Activated CD4-positive, alpha-beta memory T cell treated with anti-CD3 and anti-CD28 coated beads for 36 hours (primary cell): ENCODE data around the gene PLSCR4. TPM values are rescaled to one million over a fixed set of nuclear protein-coding genes. Genes with fewer than 3 reads are reported as not detected.

Source experiments
- CTCF ChIA-PET: fragments of 350-600 bp; sonication (Branson Sonifier 250); formaldehyde crosslinking; loops from one replicate; lab custom pipeline; 2021; ENCODE audit warnings: antibody characterized with exemption, inconsistent platforms; lab: Charles Lee
- POLR2A ChIA-PET: fragments of 350-600 bp; sonication (Branson Sonifier 250); formaldehyde crosslinking; loops from one replicate; lab custom pipeline; 2021; ENCODE audit warnings: antibody characterized with exemption; lab: Charles Lee
- DNase-seq: peaks from one replicate; pipeline ENCODE4 v3.0.0-alpha.2; 2020
- H3K27ac Mint-ChIP-seq: one replicate; pipeline ENCODE4 v1.8.0; 2021; ENCODE audit warnings: mixed read lengths
- H3K27me3 Mint-ChIP-seq: one replicate; pipeline ENCODE4 v1.8.0; 2021; ENCODE audit warnings: mixed read lengths
- H3K36me3 Mint-ChIP-seq: one replicate; pipeline ENCODE4 v1.8.0; 2021; ENCODE audit warnings: mixed read lengths
- H3K4me1 Mint-ChIP-seq: one replicate; pipeline ENCODE4 v1.8.0; 2021; ENCODE audit warnings: low read depth, mixed read lengths
- H3K4me3 Mint-ChIP-seq: one replicate; pipeline ENCODE4 v1.8.0; 2021; ENCODE audit warnings: mild to moderate bottlenecking, mixed read lengths
- H3K9me3 Mint-ChIP-seq: one replicate; pipeline ENCODE4 v1.8.0; 2021; ENCODE audit warnings: mixed read lengths
- intact Hi-C: fragments of 100-400 bp; cut with micrococcal nuclease; formaldehyde crosslinking; loops from one replicate; pipeline ENCODE4 v1.15.1; 2023
- total RNA-seq, 2 experiments: library from RNA; stranded (reverse); gene quantifications; one replicate each; pipeline ENCODE4 v1.2.3, GENCODE V29; 2021

The PLSCR4 gene
- total RNA-seq, 2 experiments from 2014 or later, result not detected

DNA sequence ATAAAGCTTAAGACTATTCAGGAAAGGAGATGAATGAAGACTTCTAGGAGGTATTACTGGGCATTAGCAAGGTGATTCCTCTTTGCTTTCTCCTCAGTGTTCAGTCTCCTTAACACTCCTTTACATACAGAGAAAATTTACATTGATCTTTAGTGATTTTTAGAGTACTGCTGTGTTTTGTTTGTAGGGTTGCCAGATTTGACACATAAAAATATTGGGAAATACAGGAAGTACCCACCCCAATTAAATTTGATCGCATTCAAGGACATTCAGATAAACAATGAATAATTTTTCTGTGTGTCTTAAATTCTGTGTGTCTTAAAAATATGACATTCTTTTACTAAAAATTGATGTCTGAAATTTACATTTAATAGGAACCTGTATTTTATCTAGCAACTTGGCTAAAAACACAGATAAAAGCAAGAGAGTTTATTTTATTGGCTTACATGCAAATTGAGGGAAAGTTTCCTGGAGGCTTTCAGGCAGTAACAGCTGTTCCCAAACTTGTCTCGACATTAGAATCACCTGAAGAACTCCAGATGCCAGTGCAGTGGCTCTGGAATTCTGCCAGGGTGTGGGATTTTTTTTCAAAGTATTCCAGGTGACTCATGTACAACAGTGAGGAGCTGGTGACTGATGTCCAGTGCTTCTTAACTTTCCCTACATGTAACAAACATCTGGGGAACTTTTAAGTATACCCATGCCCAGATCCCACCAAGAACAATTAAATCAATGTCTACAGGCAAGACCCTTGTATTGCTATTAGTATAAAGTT is 66.5 kb downstream of the PLSCR4 start:
- peaks cover 7% of the 10 kb centered on the region for H3K27me3 Mint-ChIP-seq
- intact Hi-C loops, result loop anchor here (5.0 kb wide), 1 partner anchor 143 kb away; no protein-coding TSS in a partner anchor
- DNase-seq, result no peak
- H3K36me3 Mint-ChIP-seq, result no peaks in the 10 kb centered on the region
- H3K4me1 Mint-ChIP-seq, result no peaks in the 10 kb centered on the region
- POLR2A ChIA-PET, result no interaction called here
- H3K27ac Mint-ChIP-seq, result no peak overlapping the region
- no peak overlapping the region for H3K4me3 Mint-ChIP-seq
- no peaks in the 10 kb centered on the region for H3K9me3 Mint-ChIP-seq
- CTCF ChIA-PET, result interaction anchor here (0.6 kb wide), 1 partner anchor 179 kb away, joined by 3 read pairs; no protein-coding TSS in a partner anchor

DNA sequence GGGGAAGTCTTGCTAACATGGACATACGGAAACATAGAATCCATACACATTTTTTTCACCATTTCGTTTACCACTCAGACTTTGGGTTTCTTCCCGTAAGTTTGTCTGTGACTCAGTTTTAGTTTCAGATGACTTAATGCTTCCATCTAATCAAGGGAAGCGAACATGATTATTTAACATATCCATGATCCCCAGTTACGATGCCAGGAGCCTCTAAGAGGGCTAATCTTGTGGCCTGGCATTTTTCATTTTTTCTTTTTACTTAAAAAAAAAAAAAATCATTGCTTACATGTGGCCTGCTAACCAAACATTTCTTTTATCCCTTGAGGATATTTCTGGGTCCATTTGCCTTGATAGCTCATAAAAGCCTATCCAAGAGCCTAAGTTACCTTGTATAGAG is 69.7 kb downstream of the PLSCR4 start:
- Mint-ChIP-seq H3K27me3 (peaks cover 5% of the 10 kb centered on the region), H3K27ac (no peak overlapping the region), H3K4me1 (no peaks in the 10 kb centered on the region), H3K36me3 (no peaks in the 10 kb centered on the region), H3K9me3 (no peaks in the 10 kb centered on the region), H3K4me3 (no peak overlapping the region)
- intact Hi-C loops, result no loop called here
- DNase-seq, result no peak
- ChIA-PET POLR2A (interaction anchor here (0.6 kb wide), 1 partner anchor 1834 kb away, joined by 4 read pairs; no protein-coding TSS in a partner anchor), CTCF (no interaction called here)

DNA sequence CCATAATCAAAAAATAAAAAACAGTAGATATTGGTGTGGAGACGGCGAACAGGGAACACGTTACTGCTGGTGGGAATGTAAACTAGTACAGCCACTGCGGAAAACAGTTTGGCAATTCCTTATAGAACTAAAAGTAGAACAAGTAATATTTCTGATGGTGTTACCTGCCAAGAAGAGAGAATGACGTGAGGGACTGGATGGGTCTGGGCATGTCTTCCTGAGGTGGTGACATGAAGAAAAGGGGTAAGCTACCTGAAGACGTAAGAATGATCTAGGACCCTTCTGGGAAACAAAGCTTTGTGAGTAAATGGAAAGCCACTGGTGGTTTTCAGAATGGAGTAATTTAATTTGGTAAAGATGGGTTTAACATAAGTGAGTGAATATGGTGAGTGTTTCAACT is 70.5 kb downstream of the PLSCR4 start:
- Mint-ChIP-seq H3K36me3 (no peaks in the 10 kb centered on the region), H3K4me3 (no peak overlapping the region), H3K27me3 (peaks cover 5% of the 10 kb centered on the region), H3K27ac (no peak overlapping the region), H3K9me3 (no peaks in the 10 kb centered on the region), H3K4me1 (no peaks in the 10 kb centered on the region)
- intact Hi-C loops, result no loop called here
- CTCF ChIA-PET, result no interaction called here
- DNase-seq, result no peak
- POLR2A ChIA-PET, result no interaction called here

DNA sequence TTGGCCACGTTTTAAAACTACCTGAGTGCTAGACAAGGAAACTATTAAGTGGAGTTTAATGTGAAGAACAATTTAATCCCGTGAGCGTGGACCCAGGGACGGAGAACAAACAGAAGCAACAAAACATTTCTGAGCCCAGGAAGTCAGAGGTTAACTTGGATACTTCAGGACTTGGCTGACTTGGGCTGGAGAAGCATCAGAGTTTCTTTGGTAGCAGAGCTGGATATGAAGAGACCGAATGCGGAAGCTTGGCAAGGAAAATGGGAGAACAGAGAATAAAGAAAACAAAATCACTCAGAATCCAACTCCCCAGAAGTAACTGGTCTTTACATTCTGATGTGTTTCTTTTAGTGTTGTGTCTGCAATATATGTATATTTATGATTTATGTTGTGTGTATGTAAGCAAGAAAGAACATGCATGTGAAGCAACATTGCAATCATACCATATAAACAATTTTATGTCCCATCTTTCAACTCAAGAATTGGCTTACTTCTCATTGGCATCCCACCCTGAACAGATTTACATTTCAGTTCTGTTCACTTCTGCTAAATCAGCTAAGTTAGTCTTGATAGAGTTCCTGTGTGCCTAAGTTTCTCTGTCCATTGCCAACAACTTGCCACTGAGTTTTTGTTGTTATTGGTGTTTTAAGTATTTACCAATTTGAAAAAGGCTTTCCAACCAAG is 72.8 kb downstream of the PLSCR4 start:
- Mint-ChIP-seq H3K4me3 (no peak overlapping the region), H3K36me3 (no peaks in the 10 kb centered on the region), H3K27me3 (peaks cover under 1% of the 10 kb centered on the region), H3K9me3 (no peaks in the 10 kb centered on the region), H3K27ac (no peak overlapping the region), H3K4me1 (no peaks in the 10 kb centered on the region)
- ChIA-PET CTCF (interaction anchor here (1.7 kb wide), 1 partner anchor 11 kb away, joined by 4 read pairs; no protein-coding TSS in a partner anchor), POLR2A (no interaction called here)
- DNase-seq, result no peak
- intact Hi-C loops, result no loop called here

DNA sequence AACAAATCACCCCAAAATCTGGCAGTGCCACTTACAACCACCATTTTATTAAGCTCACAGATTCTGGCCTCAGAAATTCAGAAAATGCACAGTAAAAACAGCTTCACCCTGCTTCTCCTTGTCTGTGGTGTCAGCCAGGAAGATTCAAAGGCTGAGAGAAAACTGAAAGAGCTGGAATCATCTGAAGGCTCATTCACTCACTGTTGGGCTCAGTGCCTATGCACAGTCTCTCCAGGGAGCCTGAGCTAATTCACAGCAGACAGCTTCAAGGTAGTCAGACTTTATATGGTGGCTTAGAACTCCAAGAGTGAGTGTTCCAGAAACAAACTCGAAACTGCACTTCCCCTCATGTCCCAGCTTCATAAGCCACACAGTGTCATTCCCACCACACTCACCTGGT is 73.4 kb downstream of the PLSCR4 start:
- peaks cover 4% of the 10 kb centered on the region for H3K27me3 Mint-ChIP-seq
- CTCF ChIA-PET, result interaction anchor here (0.9 kb wide), 1 partner anchor 11 kb away, joined by 3 read pairs; no protein-coding TSS in a partner anchor
- no peaks in the 10 kb centered on the region for H3K36me3 Mint-ChIP-seq
- POLR2A ChIA-PET, result no interaction called here
- no peaks in the 10 kb centered on the region for H3K4me1 Mint-ChIP-seq
- H3K4me3 Mint-ChIP-seq, result no peak overlapping the region
- no peak overlapping the region for H3K27ac Mint-ChIP-seq
- no peaks in the 10 kb centered on the region for H3K9me3 Mint-ChIP-seq
- DNase-seq, result no peak
- intact Hi-C loops, result no loop called here

DNA sequence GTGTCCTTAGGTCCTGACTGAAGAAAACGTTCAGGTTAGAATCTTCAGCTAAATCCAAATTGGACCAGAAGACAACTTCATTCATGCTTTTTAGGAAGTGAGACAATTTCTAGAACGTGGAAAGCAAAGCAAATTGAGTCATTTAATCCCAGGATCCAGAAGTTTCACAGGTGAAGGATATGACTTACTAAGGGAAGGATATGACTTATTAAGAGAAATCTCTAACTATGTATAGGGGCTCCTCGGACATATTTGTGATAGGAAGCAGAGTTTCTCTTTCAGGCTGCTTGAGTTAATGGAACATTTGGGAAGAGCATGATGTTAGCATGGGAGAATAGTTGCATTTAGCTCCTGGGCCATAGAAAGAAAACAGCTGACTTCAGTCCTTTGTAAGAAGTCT is 73.8 kb downstream of the PLSCR4 start:
- Mint-ChIP-seq H3K27me3 (peaks cover 4% of the 10 kb centered on the region), H3K27ac (no peak overlapping the region), H3K4me1 (no peaks in the 10 kb centered on the region), H3K9me3 (no peaks in the 10 kb centered on the region), H3K4me3 (no peak overlapping the region), H3K36me3 (no peaks in the 10 kb centered on the region)
- POLR2A ChIA-PET, result no interaction called here
- CTCF ChIA-PET, result interaction anchor here (0.9 kb wide), 1 partner anchor 11 kb away, joined by 3 read pairs; no protein-coding TSS in a partner anchor
- DNase-seq, result no peak
- intact Hi-C loops, result no loop called here

DNA sequence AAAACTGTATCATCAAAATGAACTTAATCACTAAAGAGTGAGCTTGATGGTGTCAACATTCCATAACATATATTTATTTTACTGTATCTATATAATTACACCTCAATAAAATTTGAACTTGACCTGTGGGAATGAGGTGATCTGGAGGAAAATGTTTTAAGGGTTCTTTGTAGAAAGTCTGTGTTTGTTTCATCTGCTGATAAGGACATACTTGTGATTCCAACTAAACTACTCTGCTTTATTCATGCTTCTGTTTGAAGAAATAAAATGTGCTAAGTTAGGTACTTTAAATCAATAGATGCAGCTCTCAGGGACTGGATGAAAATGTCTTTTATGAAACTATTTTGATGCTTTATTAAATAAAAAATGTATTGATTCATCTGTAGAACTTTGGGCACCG is 78.3 kb downstream of the PLSCR4 start:
- ChIA-PET CTCF (interaction anchor here (1.6 kb wide), 1 partner anchor 17 kb away, joined by 6 read pairs; no protein-coding TSS in a partner anchor), POLR2A (no interaction called here)
- Mint-ChIP-seq H3K27me3 (peaks cover 6% of the 10 kb centered on the region), H3K27ac (no peak overlapping the region), H3K4me1 (no peaks in the 10 kb centered on the region), H3K4me3 (no peak overlapping the region), H3K9me3 (no peaks in the 10 kb centered on the region), H3K36me3 (no peaks in the 10 kb centered on the region)
- intact Hi-C loops, result no loop called here
- no peak for DNase-seq

DNA sequence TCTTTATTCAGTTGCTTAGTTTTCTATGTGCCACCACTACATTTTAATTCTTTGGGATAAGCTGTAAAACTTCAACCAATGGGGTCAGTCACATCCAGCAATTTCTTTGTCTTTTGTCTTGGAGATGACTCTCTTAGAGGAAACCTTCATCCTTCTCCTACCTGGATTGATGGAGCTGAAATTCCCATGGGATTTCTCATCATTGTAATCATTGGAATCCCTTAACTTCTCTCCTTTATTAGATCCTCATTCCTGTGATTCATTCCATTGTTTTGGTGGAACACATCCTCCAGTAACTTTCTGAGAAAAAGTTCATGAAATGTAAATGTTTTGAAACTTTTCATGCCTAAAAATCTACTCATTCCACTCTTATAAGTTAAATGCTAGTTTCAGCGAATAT is 80.3 kb downstream of the PLSCR4 start:
- H3K9me3 Mint-ChIP-seq, result no peaks in the 10 kb centered on the region
- POLR2A ChIA-PET, result no interaction called here
- H3K27me3 Mint-ChIP-seq, result peaks cover 6% of the 10 kb centered on the region
- CTCF ChIA-PET, result interaction anchor here (0.7 kb wide), 1 partner anchor 9 kb away, joined by 3 read pairs; the partner anchor contains the start of gene PLOD2
- no peak overlapping the region for H3K4me3 Mint-ChIP-seq
- no peaks in the 10 kb centered on the region for H3K36me3 Mint-ChIP-seq
- no peaks in the 10 kb centered on the region for H3K4me1 Mint-ChIP-seq
- intact Hi-C loops, result no loop called here
- DNase-seq, result no peak
- H3K27ac Mint-ChIP-seq, result no peak overlapping the region

DNA sequence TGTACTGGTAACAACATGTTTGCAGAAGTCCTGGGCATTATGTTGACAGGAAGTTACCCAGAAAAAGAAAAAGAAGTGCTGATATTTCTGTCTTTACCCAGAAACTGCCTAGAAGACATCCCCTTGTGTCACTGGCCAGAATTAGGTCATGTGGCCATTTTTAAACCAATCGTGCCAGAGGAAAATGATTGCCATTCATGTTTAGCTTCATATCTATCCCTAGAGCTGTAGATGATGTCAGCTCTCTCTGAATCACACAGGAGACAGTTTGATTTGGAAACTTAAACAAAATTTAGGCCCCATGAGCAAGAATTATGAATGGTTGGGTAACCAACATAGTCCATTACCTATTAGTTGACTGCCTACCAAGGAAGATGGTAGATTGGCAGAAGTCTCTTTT is 81.0 kb downstream of the PLSCR4 start:
- intact Hi-C loops, result no loop called here
- POLR2A ChIA-PET, result no interaction called here
- Mint-ChIP-seq H3K9me3 (no peaks in the 10 kb centered on the region), H3K27me3 (peaks cover 6% of the 10 kb centered on the region), H3K27ac (no peak overlapping the region), H3K4me1 (no peaks in the 10 kb centered on the region), H3K4me3 (no peak overlapping the region), H3K36me3 (no peaks in the 10 kb centered on the region)
- CTCF ChIA-PET, result interaction anchor here (0.7 kb wide), 1 partner anchor 40 kb away, joined by 3 read pairs; no protein-coding TSS in a partner anchor
- no peak for DNase-seq

DNA sequence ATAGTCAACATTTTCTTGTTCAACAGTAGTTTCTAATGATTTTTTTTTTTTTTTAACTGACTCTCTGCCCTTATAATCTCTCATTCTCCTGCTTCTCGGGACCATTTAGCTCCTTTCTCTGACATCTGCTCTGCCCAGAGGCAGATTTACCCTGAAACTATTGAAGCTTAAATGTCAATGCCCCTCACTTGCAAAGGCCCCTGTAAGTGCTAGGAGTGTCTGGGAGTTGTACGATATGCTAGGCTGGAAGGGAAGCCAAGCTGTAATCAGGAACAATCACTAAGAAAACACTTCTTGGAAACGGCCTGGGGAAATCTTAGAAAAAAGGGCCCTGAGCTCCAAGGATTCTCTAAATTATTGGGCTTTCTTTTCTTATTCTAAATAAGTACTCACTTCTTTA is 84.1 kb downstream of the PLSCR4 start:
- ChIA-PET POLR2A (no interaction called here), CTCF (no interaction called here)
- Mint-ChIP-seq H3K9me3 (no peaks in the 10 kb centered on the region), H3K36me3 (no peaks in the 10 kb centered on the region), H3K27me3 (peaks cover 17% of the 10 kb centered on the region), H3K4me3 (no peak overlapping the region), H3K27ac (no peak overlapping the region), H3K4me1 (no peaks in the 10 kb centered on the region)
- intact Hi-C loops, result no loop called here
- DNase-seq, result no peak

DNA sequence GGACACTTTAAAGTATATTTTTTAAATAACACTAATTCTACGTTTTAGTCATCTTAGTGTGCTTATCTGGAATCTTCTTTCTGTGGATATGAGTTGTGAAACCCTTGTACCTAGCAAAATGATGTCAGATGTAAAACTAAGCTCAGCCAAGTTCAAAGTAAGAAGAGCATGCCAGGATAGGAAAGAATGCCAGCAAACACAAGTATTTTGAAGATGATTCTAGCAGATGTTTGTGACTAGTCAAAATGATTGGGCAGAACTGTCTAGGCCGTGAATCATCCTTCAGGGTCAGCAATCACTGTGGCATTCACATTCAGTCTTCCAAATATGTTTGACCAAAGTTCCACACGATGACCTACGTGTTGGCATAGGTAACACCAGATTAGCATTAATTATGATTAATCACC is 84.5 kb downstream of the PLSCR4 start:
- H3K4me3 Mint-ChIP-seq, result no peak overlapping the region
- H3K36me3 Mint-ChIP-seq, result no peaks in the 10 kb centered on the region
- H3K4me1 Mint-ChIP-seq, result peaks cover 3% of the 10 kb centered on the region
- ChIA-PET POLR2A (no interaction called here), CTCF (interaction anchor here (1.5 kb wide), 1 partner anchor 101 kb away, joined by 3 read pairs; no protein-coding TSS in a partner anchor)
- no peaks in the 10 kb centered on the region for H3K9me3 Mint-ChIP-seq
- DNase-seq, result no peak
- no peak overlapping the region for H3K27ac Mint-ChIP-seq
- intact Hi-C loops, result no loop called here
- H3K27me3 Mint-ChIP-seq, result peaks cover 21% of the 10 kb centered on the region

DNA sequence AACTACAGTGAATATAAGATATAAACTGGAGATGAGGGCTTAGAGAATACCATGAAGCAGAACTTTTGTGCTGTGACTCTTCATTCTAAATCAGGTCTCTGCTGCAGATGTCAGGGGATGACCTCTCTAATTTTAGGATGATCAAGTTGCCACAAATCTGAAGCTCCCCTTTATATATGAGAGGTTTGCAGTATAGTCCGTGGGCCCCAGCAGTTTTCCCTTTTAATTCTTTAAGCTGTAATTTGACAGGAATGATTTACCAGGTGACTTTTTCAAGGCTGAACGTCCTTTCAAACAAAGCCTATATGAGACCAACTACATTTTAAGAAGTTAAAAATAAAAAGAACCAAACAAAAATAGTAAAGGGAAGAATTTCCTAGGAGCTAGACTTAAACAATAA is 85.0 kb downstream of the PLSCR4 start:
- Mint-ChIP-seq H3K9me3 (no peaks in the 10 kb centered on the region), H3K4me1 (peaks cover 4% of the 10 kb centered on the region), H3K36me3 (no peaks in the 10 kb centered on the region), H3K27me3 (peaks cover 21% of the 10 kb centered on the region), H3K4me3 (no peak overlapping the region), H3K27ac (no peak overlapping the region)
- no peak for DNase-seq
- intact Hi-C loops, result no loop called here
- CTCF ChIA-PET, result interaction anchor here (1.5 kb wide), 1 partner anchor 101 kb away, joined by 3 read pairs; no protein-coding TSS in a partner anchor
- POLR2A ChIA-PET, result no interaction called here
